Glutamatergic neuron (in vitro differentiated cells): ENCODE measurements around the gene RNF183. TPM values are rescaled to one million over a fixed set of nuclear protein-coding genes. Genes with fewer than 3 reads are reported as not detected.

Experiments
- DNase-seq: peaks from one replicate; pipeline ENCODE4 v3.0.0; 2022
- H3K27ac Mint-ChIP-seq: one replicate; pipeline ENCODE4 v1.8.0; 2020; ENCODE audit warnings: mild to moderate bottlenecking, mixed read lengths, inconsistent platforms; ENCODE audit not compliant: unreplicated experiment
- H3K27me3 Mint-ChIP-seq: one replicate; pipeline ENCODE4 v1.8.0; 2020; ENCODE audit warnings: mild to moderate bottlenecking, moderate library complexity, mixed read lengths, inconsistent platforms; ENCODE audit not compliant: unreplicated experiment
- H3K36me3 Mint-ChIP-seq: one replicate; pipeline ENCODE4 v1.8.0; 2020; ENCODE audit warnings: mild to moderate bottlenecking, mixed read lengths, inconsistent platforms; ENCODE audit not compliant: unreplicated experiment
- H3K4me1 Mint-ChIP-seq: one replicate; pipeline ENCODE4 v1.8.0; 2020; ENCODE audit warnings: mild to moderate bottlenecking, low read depth, mixed read lengths, inconsistent platforms; ENCODE audit not compliant: unreplicated experiment
- H3K4me3 Mint-ChIP-seq: one replicate; pipeline ENCODE4 v1.8.0; 2020; ENCODE audit warnings: mild to moderate bottlenecking, mixed read lengths, inconsistent platforms; ENCODE audit not compliant: unreplicated experiment
- H3K9me3 Mint-ChIP-seq: one replicate; pipeline ENCODE4 v1.8.0; 2020; ENCODE audit warnings: mild to moderate bottlenecking, moderate library complexity, mixed read lengths, inconsistent platforms; ENCODE audit not compliant: unreplicated experiment
- CTCF ChIP-seq: fragments of 200-600 bp; sonication (generic); IDR thresholded peaks from one replicate; pipeline ENCODE4 v1.5.0; 2021; ENCODE audit not compliant: partially characterized antibody, unreplicated experiment
- total RNA-seq: library from RNA; stranded (reverse); fragmentation: NEBNext Ultra II Directional; extraction: Animal tissue kit (Norgen Biotek cat#: 25700); gene quantifications from one replicate; pipeline ENCODE4 v1.2.1, GENCODE V29; 2021; ENCODE audit not compliant: unreplicated experiment

Gene RNF183
- total RNA-seq, 1 donor from 2014 or later = not detected

GRCh38 chr9:113293285-113293878 is 9.8 kb downstream of the RNF183 start:
- TF ChIP-seq CTCF = no peak
- Mint-ChIP-seq H3K4me3 (no peak overlapping the region), H3K27ac (no peak overlapping the region), H3K9me3 (no peaks in the 10 kb centered on the region), H3K36me3 (no peaks in the 10 kb centered on the region), H3K27me3 (no peaks in the 10 kb centered on the region), H3K4me1 (peaks cover 6% of the 10 kb centered on the region)
- DNase-seq = no peak

DNA sequence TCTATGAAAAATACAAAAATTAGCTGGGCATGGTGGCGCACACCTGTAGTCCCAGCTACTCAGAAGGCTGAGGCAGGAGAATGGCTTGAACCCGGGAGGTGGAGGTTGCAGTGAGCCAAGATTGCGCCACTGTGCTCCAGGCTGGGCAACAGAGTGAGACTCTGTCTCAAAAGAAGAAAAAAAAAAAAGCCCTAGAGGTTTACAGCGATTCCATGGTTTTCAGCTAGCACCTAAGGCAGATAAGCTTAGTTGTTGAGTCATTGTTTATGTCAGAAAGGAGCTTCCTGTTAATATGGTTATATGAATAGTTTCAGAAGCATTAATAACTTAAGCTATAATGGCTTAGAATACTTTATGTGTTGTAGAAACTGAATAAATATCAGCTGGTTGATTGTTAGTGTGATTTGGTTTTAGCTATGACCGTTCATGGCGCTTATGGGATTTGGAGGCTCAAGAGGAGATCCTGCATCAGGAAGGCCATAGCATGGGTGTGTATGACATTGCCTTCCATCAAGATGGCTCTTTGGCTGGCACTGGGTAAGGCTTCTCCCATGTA is 13.0 kb downstream of the RNF183 start:
- Mint-ChIP-seq H3K9me3 (no peaks in the 10 kb centered on the region), H3K27me3 (no peaks in the 10 kb centered on the region), H3K36me3 (no peaks in the 10 kb centered on the region), H3K27ac (no peak overlapping the region), H3K4me3 (no peak overlapping the region), H3K4me1 (no peaks in the 10 kb centered on the region)
- TF ChIP-seq CTCF = no peak
- no peak for DNase-seq

DNA sequence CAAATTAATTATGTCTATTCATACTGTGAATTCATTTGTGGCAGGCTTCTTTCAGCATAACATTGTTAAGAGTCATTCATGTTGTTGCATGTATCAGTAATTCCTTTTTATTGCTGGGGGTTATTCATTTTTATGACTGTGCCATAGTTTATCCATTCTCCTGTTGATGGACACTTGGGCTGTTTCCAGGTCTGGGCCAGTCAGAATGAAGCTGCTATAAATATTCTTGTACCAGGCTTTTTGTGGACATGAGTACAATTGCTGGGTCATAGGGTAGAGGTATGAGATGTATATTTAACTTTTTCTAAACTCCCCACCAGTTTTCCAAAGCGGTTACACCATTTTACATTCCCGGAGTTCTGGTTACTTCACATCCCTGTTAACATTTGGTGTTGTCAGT is 14.1 kb downstream of the RNF183 start:
- H3K4me3 Mint-ChIP-seq = no peak overlapping the region
- no peaks in the 10 kb centered on the region for H3K36me3 Mint-ChIP-seq
- DNase-seq = no peak
- no peak for TF ChIP-seq CTCF
- H3K9me3 Mint-ChIP-seq = no peaks in the 10 kb centered on the region
- H3K27ac Mint-ChIP-seq = no peak overlapping the region
- H3K27me3 Mint-ChIP-seq = no peaks in the 10 kb centered on the region
- no peaks in the 10 kb centered on the region for H3K4me1 Mint-ChIP-seq

DNA sequence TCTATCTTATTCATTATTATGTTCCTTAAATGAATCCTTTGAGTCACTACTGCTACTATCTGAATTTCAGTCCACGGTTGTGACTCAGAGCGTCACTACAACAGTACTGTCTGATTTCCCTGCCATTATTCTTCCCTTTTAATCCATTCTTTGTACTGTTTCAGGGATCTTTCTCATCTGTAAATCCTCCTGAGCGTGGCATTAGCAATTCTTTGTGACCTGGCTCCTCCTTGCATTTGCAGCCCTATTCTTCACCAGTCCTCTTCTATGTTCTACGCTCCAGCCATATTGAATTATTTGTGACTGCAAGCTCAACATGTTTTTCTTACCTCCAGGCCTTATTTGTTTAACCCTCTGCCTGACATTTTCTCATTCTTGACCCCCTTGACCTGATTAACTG is 21.8 kb downstream of the RNF183 start:
- Mint-ChIP-seq H3K4me1 (no peaks in the 10 kb centered on the region), H3K4me3 (no peak overlapping the region), H3K36me3 (no peaks in the 10 kb centered on the region), H3K9me3 (no peaks in the 10 kb centered on the region), H3K27me3 (no peaks in the 10 kb centered on the region), H3K27ac (no peak overlapping the region)
- TF ChIP-seq CTCF = no peak
- DNase-seq = no peak

DNA sequence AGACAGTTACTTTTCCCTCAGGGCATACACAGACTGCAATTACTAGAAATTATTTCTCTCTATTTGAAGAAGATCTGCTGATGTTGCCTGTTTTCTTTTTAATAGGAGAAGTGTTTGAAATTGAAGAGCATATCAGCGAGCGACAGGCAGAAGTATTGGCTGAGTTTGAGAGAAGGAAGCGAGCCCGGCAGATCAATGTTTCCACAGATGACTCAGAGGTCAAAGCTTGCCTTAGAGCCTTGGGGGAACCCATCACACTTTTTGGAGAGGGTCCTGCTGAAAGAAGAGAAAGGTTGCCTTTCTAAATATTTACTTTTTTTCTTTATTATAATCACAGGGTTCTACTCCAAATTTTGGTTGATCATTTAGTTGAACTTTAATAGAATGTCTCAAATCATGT is 24.3 kb downstream of the RNF183 start:
- Mint-ChIP-seq H3K4me3 (no peak overlapping the region), H3K9me3 (peaks cover 2% of the 10 kb centered on the region), H3K27me3 (no peaks in the 10 kb centered on the region), H3K4me1 (peaks cover 1% of the 10 kb centered on the region), H3K36me3 (no peaks in the 10 kb centered on the region), H3K27ac (no peak overlapping the region)
- DNase-seq = no peak
- TF ChIP-seq CTCF = no peak
